ENCODE measurements around the gene IRF4.
"Not testable (repeated sequence)": the region's sequence is repeated elsewhere in the genome, so short reads cannot be mapped to it uniquely, and the experiment has no call there.

The IRF4 gene

GRCh38 chr6:422433-423054 lies 31.0 kb downstream of the IRF4 start:
- DNase-seq (ENCODE audit: low read depth in 2 of 2): no peak

- DNase-seq (ENCODE audit: low read depth in 2 of 2): no peak
Measured at GRCh38 chr6:423055-423798, 31.7 kb downstream of the IRF4 start.

- DNase-seq (ENCODE audit: low read depth in 2 of 2): no peak
Measured at GRCh38 chr6:423799-424345, 32.3 kb downstream of the IRF4 start.

GRCh38 chr6:424741-425417 lies 33.3 kb downstream of the IRF4 start:
- no peak for DNase-seq (ENCODE audit: low read depth in 2 of 2)

GRCh38 chr6:425418-425788 lies 33.9 kb downstream of the IRF4 start:
- DNase-seq (ENCODE audit: low read depth in 2 of 2): not testable (repeated sequence)

GRCh38 chr6:426198-426738 lies 34.7 kb downstream of the IRF4 start:
- DNase-seq (ENCODE audit: low read depth in 2 of 2): not testable (repeated sequence)

- no peak for DNase-seq (ENCODE audit: low read depth in 2 of 2)
Measured at GRCh38 chr6:428047-428603, 36.6 kb downstream of the IRF4 start.

- DNase-seq (ENCODE audit: low read depth in 2 of 2): no peak
Measured at GRCh38 chr6:429515-430121, 38.1 kb downstream of the IRF4 start.

- DNase-seq (ENCODE audit: low read depth in 2 of 2): no peak
Measured at GRCh38 chr6:431504-431903, 40.0 kb downstream of the IRF4 start.

- DNase-seq (ENCODE audit: low read depth in 2 of 2): no peak
Measured at GRCh38 chr6:431986-432385, 40.4 kb downstream of the IRF4 start.

- DNase-seq (ENCODE audit: low read depth in 2 of 2): no peak
Measured at GRCh38 chr6:434051-434705, 42.6 kb downstream of the IRF4 start.

GRCh38 chr6:435441-436307 lies 44.1 kb downstream of the IRF4 start:
- DNase-seq (ENCODE audit: low read depth in 2 of 2): no peak

- DNase-seq (ENCODE audit: low read depth in 2 of 2): no peak
Measured at GRCh38 chr6:436308-437036, 44.9 kb downstream of the IRF4 start.

GRCh38 chr6:437037-437392 lies 45.5 kb downstream of the IRF4 start:
- no peak for DNase-seq (ENCODE audit: low read depth in 2 of 2)

GRCh38 chr6:438634-439170 lies 47.1 kb downstream of the IRF4 start:
- no peak for DNase-seq (ENCODE audit: low read depth in 2 of 2)

GRCh38 chr6:439641-440167 lies 48.2 kb downstream of the IRF4 start:
- no peak for DNase-seq (ENCODE audit: low read depth in 2 of 2)

GRCh38 chr6:441126-441920 lies 49.8 kb downstream of the IRF4 start:
- no peak for DNase-seq (ENCODE audit: low read depth in 2 of 2)

- DNase-seq (ENCODE audit: low read depth in 2 of 2): no peak
Measured at GRCh38 chr6:443621-444159, 52.1 kb downstream of the IRF4 start.
